IPS DF 6.9 (cell line): ENCODE measurements around the gene ATF6.

ENCODE experiments used
- DNase-seq: peaks from one replicate; pipeline ENCODE4 v3.0.0-alpha.2; 2013; ENCODE audit warnings: low read depth, low spot score
- H3K27ac ChIP-seq: one replicate; pipeline ENCODE4 v1.5.1; 2013; ENCODE audit warnings: low read length, control low read depth
- H3K27me3 ChIP-seq: 2 replicates; pipeline ENCODE4 v1.6.1; 2013; ENCODE audit warnings: mild to moderate bottlenecking, low read length; ENCODE audit not compliant: control insufficient read depth, insufficient read depth
- H3K36me3 ChIP-seq: 2 replicates; pipeline ENCODE4 v1.6.1; 2013; ENCODE audit warnings: low read length; ENCODE audit not compliant: control insufficient read depth, insufficient read depth
- H3K4me1 ChIP-seq: 2 replicates; pipeline ENCODE4 v1.6.1; 2013; ENCODE audit warnings: low read length; ENCODE audit not compliant: control insufficient read depth, insufficient read depth
- H3K4me3 ChIP-seq: 2 replicates; pipeline ENCODE4 v1.5.1; 2013; ENCODE audit warnings: mild to moderate bottlenecking, low read length
- H3K9me3 ChIP-seq: 2 replicates; pipeline ENCODE4 v1.6.1; 2013; ENCODE audit warnings: low read length, inconsistent platforms; ENCODE audit not compliant: control insufficient read depth, insufficient read depth
- WGBS: extraction: QIAGEN DNeasy Blood & Tissue Kit; methylation state at CpG from one replicate; pipeline ENCODE4 v1.1.7; 2013; ENCODE audit warnings: mixed read lengths, missing lambda C conversion rate; ENCODE audit not compliant: insufficient read length, insufficient coverage; 5-methylcytosine and 5-hydroxymethylcytosine counted together

Gene ATF6, protein sequence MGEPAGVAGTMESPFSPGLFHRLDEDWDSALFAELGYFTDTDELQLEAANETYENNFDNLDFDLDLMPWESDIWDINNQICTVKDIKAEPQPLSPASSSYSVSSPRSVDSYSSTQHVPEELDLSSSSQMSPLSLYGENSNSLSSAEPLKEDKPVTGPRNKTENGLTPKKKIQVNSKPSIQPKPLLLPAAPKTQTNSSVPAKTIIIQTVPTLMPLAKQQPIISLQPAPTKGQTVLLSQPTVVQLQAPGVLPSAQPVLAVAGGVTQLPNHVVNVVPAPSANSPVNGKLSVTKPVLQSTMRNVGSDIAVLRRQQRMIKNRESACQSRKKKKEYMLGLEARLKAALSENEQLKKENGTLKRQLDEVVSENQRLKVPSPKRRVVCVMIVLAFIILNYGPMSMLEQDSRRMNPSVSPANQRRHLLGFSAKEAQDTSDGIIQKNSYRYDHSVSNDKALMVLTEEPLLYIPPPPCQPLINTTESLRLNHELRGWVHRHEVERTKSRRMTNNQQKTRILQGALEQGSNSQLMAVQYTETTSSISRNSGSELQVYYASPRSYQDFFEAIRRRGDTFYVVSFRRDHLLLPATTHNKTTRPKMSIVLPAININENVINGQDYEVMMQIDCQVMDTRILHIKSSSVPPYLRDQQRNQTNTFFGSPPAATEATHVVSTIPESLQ

DNA sequence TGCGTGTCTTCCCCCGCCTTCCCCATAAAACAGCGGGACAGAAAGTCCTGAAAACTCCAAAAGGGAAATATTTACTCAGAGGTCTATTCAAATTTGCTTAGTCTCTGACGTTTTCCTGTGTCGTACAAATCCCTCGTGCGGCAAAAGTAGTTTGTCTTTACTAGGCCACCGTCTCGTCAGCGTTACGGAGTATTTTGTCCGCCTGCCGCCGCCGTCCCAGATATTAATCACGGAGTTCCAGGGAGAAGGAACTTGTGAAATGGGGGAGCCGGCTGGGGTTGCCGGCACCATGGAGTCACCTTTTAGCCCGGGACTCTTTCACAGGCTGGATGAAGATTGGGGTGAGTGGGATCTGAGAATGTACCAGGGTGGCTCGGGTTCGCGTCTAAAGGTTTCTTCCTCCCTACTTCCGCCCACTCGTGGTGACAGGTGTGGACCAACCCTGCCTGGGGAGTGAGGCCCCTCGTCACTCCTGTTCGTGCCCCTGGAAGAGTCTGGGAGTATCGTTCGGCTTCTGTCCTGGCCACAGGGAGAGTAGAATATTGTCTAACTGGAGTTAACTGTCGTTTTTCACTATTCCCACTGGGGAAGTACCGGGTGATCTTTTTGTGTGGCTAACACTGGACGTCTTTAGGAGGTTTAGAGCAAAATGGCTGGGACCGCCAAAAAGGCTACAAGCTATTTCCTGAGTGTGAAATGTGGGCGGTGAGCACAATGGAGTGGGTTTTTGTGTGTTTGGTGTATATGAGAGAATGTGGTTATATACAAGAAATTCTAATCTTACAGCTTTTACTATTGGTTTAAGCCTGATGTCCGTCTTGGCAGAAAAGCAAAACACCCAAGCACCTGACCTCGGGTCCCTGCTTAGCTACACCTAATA is at the start of gene ATF6:
Gene ATF6, plus strand, starts transcription at position 219 of the 880 bp plus-strand sequence. Its CDS starts 41 bp downstream, at position 260.
- DNase-seq, result no peak
- no peaks in the 10 kb centered on the region for H3K36me3 ChIP-seq
- no peak within 1 kb of the TSS for H3K27ac ChIP-seq
- no peaks in the 10 kb centered on the region for H3K4me1 ChIP-seq
- H3K9me3 ChIP-seq, result no peaks in the 10 kb centered on the region
- WGBS, result no CpG with 5 or more reads among the region's 35 CpGs
- peak within 1 kb of the TSS; percentile 58 for H3K4me3 ChIP-seq
- no peaks in the 10 kb centered on the region for H3K27me3 ChIP-seq

- Histone ChIP-seq H3K27ac (no peak overlapping the region), H3K9me3 (no peaks in the 10 kb centered on the region), H3K4me1 (no peaks in the 10 kb centered on the region), H3K36me3 (no peaks in the 10 kb centered on the region), H3K4me3 (no peak overlapping the region), H3K27me3 (no peaks in the 10 kb centered on the region)
- no CpG with 5 or more reads among the region's 8 CpGs for WGBS
- DNase-seq, result no peak
Observed at GRCh38 chr1:161718559-161719324, 47.4 kb upstream of the ATF6 start.

DNA sequence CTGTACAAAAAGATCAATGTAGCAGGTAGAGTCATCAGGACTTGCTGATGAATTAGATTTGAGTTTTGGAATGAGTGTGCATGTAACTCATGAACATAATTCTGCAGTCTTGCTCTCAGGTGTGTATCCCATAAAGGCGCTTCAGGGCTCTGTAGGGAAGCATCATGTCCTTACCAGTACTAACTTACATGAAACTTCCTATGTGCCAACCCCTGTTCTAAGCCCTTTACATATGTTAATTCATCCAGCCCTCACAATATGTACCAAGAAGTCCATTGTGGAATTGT is 46.9 kb upstream of the ATF6 start:
- no peaks in the 10 kb centered on the region for H3K9me3 ChIP-seq
- no peak overlapping the region for H3K27ac ChIP-seq
- no peak overlapping the region for H3K4me3 ChIP-seq
- H3K27me3 ChIP-seq, result no peaks in the 10 kb centered on the region
- H3K4me1 ChIP-seq, result no peaks in the 10 kb centered on the region
- WGBS, result no CpG with 5 or more reads among the region's 1 CpG
- no peak for DNase-seq
- H3K36me3 ChIP-seq, result no peaks in the 10 kb centered on the region

GRCh38 chr1:161720422-161720821 is 45.7 kb upstream of the ATF6 start:
- Histone ChIP-seq H3K36me3 (no peaks in the 10 kb centered on the region), H3K4me3 (no peak overlapping the region), H3K27me3 (peaks cover 7% of the 10 kb centered on the region; the same call in 1 of the 2 replicates), H3K27ac (no peak overlapping the region), H3K9me3 (no peaks in the 10 kb centered on the region), H3K4me1 (no peaks in the 10 kb centered on the region)
- no peak for DNase-seq
- WGBS, result no CpG with 5 or more reads among the region's 1 CpG

GRCh38 chr1:161720956-161721737 is 45.0 kb upstream of the ATF6 start, which contains the start of gene FCRLB:
Gene FCRLB (plus strand): TSS chr1:161721544. CDS start chr1:161722673, 1,129 bp downstream.
- Histone ChIP-seq H3K4me3 (no peak within 1 kb of the TSS), H3K4me1 (no peaks in the 10 kb centered on the region), H3K27me3 (peaks cover 14% of the 10 kb centered on the region; the same call in 1 of the 2 replicates), H3K27ac (no peak within 1 kb of the TSS), H3K9me3 (no peaks in the 10 kb centered on the region), H3K36me3 (no peaks in the 10 kb centered on the region)
- no peak for DNase-seq
- no CpG with 5 or more reads among the region's 4 CpGs for WGBS

GRCh38 chr1:161721738-161722343 is 44.3 kb upstream of the ATF6 start:
- no peaks in the 10 kb centered on the region for H3K36me3 ChIP-seq
- no peak overlapping the region for H3K27ac ChIP-seq
- no peaks in the 10 kb centered on the region for H3K4me1 ChIP-seq
- no CpG with 5 or more reads among the region's 8 CpGs for WGBS
- H3K4me3 ChIP-seq, result no peak overlapping the region
- no peak for DNase-seq
- H3K9me3 ChIP-seq, result no peaks in the 10 kb centered on the region
- peaks cover 16% of the 10 kb centered on the region; the same call in 1 of the 2 replicates for H3K27me3 ChIP-seq

GRCh38 chr1:161722406-161722805 is 43.7 kb upstream of the ATF6 start:
- Histone ChIP-seq H3K36me3 (no peaks in the 10 kb centered on the region), H3K4me3 (no peak overlapping the region), H3K9me3 (no peaks in the 10 kb centered on the region), H3K27me3 (peaks cover 16% of the 10 kb centered on the region; the same call in 1 of the 2 replicates), H3K4me1 (no peaks in the 10 kb centered on the region), H3K27ac (no peak overlapping the region)
- WGBS, result no CpG with 5 or more reads among the region's 1 CpG
- no peak for DNase-seq

DNA sequence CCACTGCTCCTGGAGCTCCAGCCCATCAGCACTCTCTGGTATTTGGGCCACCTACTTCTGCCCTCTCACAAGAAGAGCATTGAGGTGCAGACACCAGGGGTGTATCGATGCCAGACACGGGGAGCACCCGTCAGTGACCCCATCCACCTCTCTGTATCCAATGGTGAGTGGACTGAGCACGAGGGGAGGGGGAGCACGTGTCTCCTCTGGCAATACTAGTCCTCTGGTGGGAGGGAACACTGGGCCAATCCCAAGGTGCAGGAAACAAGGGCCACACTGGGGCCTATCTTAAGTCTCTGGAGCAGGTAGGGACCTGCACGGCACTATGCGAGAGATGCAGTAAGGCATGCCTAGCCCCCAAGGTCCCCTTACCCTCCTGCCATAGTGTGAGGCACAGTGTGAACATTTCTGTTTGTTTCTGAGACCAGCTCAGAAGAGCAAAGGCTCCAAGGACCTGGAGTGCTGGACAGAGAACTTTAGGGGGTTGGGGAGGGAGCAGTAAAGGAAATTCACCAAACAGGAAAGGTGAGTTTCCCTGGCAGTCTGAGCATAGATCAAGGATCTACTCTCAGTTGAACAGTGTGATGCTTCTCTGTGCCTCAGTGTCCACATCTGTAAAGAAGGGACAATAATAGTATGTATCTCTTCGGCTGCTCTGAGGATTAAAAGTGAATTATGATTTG is 42.5 kb upstream of the ATF6 start:
- Histone ChIP-seq H3K9me3 (no peaks in the 10 kb centered on the region), H3K27ac (no peak overlapping the region), H3K27me3 (peaks cover 16% of the 10 kb centered on the region; the same call in 1 of the 2 replicates), H3K36me3 (no peaks in the 10 kb centered on the region), H3K4me1 (no peaks in the 10 kb centered on the region), H3K4me3 (no peak overlapping the region)
- WGBS, result no CpG with 5 or more reads among the region's 8 CpGs
- DNase-seq, result no peak
